GM12891 (cell line): Measurements from ENCODE around the gene GNG8.

Experiments used
- POLR2A ChIP-seq: IDR thresholded peaks from 2 replicates; pipeline ENCODE4 v1.6.1; 2011; ENCODE audit warnings: low read depth, low read length, control low read depth
- POLR2AphosphoS5 ChIP-seq: IDR thresholded peaks from 2 replicates; pipeline ENCODE4 v1.6.1; 2011; ENCODE audit warnings: low read depth, low read length, control low read depth
- SPI1 ChIP-seq: IDR thresholded peaks from 2 replicates; pipeline ENCODE4 v1.6.1; 2011; ENCODE audit warnings: low read depth, low read length, control low read depth

DNA sequence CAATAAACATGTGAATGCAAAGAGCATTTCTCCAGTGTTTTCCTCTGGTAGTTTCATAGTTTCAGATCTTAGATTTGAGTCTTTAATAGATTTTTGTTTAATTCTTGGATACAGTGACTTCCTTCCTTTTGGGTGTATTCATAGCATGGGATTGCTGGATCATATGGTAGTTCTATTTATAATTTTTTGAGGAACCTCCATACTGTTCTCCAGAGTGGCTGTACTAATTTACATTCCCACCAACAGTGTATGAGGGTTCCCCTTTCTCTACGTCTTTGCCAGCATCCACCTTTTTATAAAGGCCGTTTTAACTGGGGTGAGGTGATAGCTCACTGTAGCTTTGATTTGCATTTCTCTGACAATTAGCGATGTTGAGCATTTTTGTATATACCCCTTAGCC is 44.1 kb downstream of the GNG8 start:
- TF ChIP-seq POLR2A = no peak
- no peak for TF ChIP-seq SPI1
- no peak for TF ChIP-seq POLR2AphosphoS5
